Stimulated activated CD8-positive, alpha-beta memory T cell treated with anti-CD3 and anti-CD28 coated beads, Interleukin-15, amount 100 ng/mL, for 48 hours (primary cell): ENCODE data around the gene GDPD3.

Experiments
- DNase-seq, 2 donors: peaks; one replicate each; pipeline ENCODE4 v3.0.0-alpha.2; 2020; ENCODE audit warnings: low read depth in 2 of 2

Gene GDPD3

GRCh38 chr16:30078744-30079143, 34.6 kb downstream of the GDPD3 start:
- DNase-seq: no peak

DNA sequence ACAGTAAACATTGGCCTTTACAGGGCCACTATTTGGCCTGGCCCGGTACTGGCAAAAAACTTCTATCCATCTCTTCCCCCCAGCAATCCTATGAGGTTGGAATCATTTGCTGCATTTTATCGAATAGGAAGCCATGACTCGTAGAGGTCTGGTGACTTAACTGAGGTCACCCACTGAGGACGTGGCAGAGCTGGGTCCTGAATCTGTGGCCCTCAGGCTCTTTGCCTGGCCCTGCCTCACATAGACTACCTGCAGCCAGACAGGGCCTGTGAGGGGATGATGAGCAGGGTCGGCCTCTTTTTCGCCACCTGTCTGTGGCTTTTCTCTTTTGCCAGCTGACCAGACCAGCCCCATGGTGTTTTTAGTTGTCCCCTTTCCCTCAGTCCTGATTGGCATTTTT, 35.7 kb downstream of the GDPD3 start:
- no peak for DNase-seq

- DNase-seq: no peak
Observed at GRCh38 chr16:30076276-30076791, 37.0 kb downstream of the GDPD3 start.

- peak; percentile 85 to 86 for DNase-seq
Observed at GRCh38 chr16:30075503-30076275, 37.6 kb downstream of the GDPD3 start, which contains the start of gene PPP4C. Gene PPP4C (plus strand): TSS chr16:30075994. CDS start chr16:30076378, 384 bp downstream.

GRCh38 chr16:30070490-30070889, 42.8 kb downstream of the GDPD3 start:
- no peak for DNase-seq

DNA sequence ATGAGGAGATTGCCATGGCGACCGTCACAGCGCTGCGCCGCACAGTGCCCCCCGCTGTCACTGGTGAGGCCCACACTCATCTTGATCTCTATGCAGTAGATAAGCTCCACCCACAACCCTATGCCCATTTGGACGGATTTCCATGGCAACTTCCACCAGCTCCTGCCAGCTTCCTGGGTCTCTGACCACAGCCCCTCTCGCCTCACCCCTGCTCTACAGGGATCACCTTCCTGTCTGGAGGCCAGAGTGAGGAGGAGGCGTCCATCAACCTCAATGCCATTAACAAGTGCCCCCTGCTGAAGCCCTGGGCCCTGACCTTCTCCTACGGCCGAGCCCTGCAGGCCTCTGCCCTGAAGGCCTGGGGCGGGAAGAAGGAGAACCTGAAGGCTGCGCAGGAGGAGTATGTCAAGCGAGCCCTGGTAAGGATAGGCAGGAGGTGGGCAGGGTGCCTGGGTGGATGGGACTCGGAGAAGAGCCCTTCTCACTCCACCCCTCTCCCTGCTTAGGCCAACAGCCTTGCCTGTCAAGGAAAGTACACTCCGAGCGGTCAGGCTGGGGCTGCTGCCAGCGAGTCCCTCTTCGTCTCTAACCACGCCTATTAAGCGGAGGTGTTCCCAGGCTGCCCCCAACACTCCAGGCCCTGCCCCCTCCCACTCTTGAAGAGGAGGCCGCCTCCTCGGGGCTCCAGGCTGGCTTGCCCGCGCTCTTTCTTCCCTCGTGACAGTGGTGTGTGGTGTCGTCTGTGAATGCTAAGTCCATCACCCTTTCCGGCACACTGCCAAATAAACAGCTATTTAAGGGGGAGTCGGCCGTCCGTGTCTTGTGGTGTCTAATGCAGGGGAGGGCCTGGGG, 43.5 kb downstream of the GDPD3 start:
- DNase-seq: no peak

- no peak for DNase-seq
Observed at GRCh38 chr16:30068750-30069610, 44.4 kb downstream of the GDPD3 start.

DNA sequence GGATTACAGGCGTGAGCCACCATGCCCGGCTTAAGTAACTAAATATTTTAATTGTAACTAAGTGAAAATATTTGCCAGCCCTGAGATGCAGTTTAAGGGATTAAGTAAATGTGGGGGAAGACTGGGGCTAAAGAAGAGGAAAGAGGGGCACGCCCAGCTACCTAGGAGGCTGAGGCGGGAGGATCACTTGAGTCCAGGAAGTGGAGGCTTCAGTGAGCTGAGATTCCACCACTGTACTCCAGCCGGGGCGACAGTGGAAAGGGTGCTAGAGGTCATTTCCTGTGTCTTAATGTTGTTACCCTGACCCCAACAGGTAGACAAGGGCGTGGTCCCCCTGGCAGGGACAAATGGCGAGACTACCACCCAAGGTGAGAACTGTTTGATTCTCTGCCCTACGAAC, 45.0 kb downstream of the GDPD3 start:
- no peak for DNase-seq

- no peak for DNase-seq
Observed at GRCh38 chr16:30067584-30067916, 45.8 kb downstream of the GDPD3 start.

- no peak for DNase-seq
Observed at GRCh38 chr16:30066761-30067583, 46.4 kb downstream of the GDPD3 start.

- peak in 1 of 2 donors; percentile 32 for DNase-seq
Observed at GRCh38 chr16:30065943-30066760, 47.2 kb downstream of the GDPD3 start.

DNA sequence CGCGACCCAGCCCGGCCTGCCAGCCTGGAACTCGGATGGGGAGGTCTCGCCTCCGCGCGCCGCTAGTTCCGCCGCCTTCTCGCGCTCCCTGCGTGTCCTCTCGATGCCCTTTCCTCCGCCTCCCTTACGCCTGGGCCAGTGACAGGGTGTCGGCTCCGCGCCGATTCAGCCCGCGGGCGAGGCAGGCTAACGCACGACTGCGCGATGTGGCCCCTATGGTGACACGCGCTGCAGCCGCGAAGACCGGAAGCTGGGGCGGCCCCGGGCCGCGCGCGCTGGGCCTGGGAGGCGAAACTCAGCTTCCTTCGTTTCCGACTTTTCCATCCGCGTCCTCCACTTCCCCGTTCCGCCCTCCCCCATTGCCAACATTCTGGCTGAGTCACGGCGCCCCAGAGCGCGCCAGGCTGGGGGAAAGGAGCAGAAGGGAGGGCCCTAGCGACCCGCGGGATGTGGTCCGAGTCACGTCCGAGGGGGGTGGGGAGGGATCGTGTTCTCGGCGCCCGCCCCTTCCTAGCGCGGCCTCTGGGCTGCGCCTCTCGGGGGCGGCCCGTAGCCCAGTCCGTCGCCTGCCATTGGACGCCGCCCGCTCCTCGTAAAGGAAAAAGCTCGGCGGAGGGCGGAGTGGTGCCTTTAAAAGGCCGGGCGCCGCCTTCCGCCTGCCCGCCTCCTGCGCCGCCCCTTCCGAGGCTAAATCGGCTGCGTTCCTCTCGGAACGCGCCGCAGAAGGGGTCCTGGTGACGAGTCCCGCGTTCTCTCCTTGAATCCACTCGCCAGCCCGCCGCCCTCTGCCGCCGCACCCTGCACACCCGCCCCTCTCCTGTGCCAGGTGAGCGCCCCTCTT, 48.0 kb downstream of the GDPD3 start, which contains the start of gene ALDOA:
Gene ALDOA (plus strand): TSS at position 659 of the 841 bp plus-strand sequence. CDS start 1,138 bp downstream, outside the sequence.
- DNase-seq: peak; percentile 96 to 99

GRCh38 chr16:30064729-30065101, 48.6 kb downstream of the GDPD3 start:
- DNase-seq: no peak

GRCh38 chr16:30063893-30064728, 49.2 kb downstream of the GDPD3 start:
- peak; percentile 60 to 61 for DNase-seq

- DNase-seq: no peak
Observed at GRCh38 chr16:30063278-30063892, 50.0 kb downstream of the GDPD3 start.

DNA sequence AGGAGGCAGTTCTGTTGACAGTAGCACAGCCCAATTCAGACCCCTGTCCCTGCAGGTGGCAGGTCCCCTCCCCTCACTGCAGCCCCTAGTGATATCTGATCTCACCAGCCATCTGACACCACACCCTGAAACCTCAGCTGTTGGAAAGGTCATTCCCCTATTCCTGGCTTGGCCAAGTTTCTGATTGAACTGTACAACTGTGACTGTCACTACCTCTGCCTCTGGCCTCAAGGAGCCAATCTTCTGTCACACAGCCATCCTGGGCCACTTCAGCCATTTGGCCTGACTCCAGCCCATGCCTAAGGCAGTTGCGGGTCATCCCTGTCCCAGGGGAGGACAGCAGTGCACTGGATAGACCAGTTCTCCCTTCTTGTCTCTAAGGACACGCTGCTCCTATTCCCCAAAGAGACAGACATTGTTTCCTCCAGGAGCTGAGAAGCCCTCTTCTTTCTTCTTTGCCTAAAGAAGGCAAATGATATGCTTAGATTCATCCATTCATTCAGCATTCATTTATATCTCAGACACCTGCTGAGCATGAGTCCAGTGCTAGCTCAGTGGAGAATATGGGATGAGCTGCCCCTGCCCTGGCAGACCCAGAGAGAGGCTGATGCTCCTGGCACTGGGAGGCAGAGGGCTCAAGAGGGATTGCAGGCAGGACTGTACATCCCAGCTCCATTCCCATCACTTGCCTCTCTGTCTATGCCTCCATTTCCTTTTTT, 52.3 kb downstream of the GDPD3 start:
- no peak for DNase-seq

DNA sequence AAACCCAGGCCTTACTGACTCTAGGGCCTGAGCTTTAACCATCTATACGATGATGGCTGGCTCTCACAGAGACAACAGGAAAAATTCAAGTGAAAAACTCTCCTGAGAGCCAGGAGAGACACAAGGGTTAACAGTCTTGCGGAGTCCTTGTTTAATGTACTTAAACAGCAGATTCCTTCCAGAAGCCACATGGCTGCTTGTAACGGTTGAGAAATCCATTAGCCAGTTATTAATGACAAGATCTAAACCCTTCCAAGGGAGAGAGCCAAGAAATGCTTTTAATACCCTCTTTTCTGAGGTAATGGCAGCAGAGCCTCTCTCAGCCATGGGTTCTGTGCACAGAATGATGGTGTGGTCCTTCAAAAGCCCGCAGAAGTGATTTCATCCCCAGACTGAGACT, 53.0 kb downstream of the GDPD3 start:
- DNase-seq: no peak
